ENCODE results near the gene PTH2R.
"Not testable (repeated sequence)": the region's sequence is repeated elsewhere in the genome, so short reads cannot be mapped to it uniquely, and the experiment has no call there.

Gene PTH2R

DNA sequence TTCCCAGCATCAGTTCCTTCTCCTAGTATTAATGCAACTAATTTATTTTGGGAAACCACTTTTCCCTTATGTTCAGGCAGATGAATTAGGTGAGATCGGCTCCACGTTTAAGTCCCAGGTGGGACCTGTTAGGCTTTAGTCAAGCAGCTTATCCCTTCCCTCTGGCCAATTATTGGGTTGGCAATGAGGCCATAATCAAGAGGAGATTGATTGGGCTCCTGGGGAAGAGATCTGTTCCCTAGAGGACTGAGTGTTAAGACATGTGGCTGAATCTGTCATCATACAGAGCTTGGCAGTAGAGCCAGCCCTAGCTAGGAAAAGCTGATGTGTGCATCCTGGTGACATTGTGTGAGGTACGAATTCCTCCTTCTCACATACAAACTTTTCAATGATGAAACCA lies 104.4 kb downstream of the PTH2R start:
- no peak overlapping the region for H3K4me3 ChIP-seq (ENCODE audit: control insufficient read depth in 1 of 7, extremely low read depth in 1 of 7, insufficient read depth in 4 of 7, low read depth in 2 of 7, low read length in 6 of 7)
- no peak overlapping the region for H3K27ac ChIP-seq (ENCODE audit: insufficient read depth in 1 of 2, low read depth in 1 of 2, low read length in 2 of 2, poor library complexity in 1 of 2, severe bottlenecking in 2 of 2)
- no peaks in the 10 kb centered on the region for H3K27me3 ChIP-seq (replicated peaks in 2 of 5; ENCODE audit: control insufficient read depth in 4 of 5, insufficient read depth in 5 of 5, low read length in 4 of 5)
- WGBS (ENCODE audit: insufficient coverage): 93% methylated on average over 2 of the region's 3 CpGs
- no peaks in the 10 kb centered on the region for H3K36me3 ChIP-seq (ENCODE audit: control insufficient read depth in 4 of 4, insufficient read depth in 4 of 4, low read length in 3 of 4)
- DNase-seq: no peak
- ChIA-PET CTCF (no interaction called here), POLR2A (no interaction called here)
- H3K4me1 ChIP-seq (ENCODE audit: control extremely low read depth in 1 of 4, control insufficient read depth in 4 of 4, insufficient read depth in 4 of 4, low read length in 3 of 4): no peaks in the 10 kb centered on the region
- H3K9me3 ChIP-seq (ENCODE audit: control extremely low read depth in 1 of 5, control insufficient read depth in 4 of 5, insufficient read depth in 2 of 5, low read depth in 1 of 5, low read length in 4 of 5): peaks cover 0 to 17% (median 2%) of the 10 kb centered on the region in 5 experiments

DNA sequence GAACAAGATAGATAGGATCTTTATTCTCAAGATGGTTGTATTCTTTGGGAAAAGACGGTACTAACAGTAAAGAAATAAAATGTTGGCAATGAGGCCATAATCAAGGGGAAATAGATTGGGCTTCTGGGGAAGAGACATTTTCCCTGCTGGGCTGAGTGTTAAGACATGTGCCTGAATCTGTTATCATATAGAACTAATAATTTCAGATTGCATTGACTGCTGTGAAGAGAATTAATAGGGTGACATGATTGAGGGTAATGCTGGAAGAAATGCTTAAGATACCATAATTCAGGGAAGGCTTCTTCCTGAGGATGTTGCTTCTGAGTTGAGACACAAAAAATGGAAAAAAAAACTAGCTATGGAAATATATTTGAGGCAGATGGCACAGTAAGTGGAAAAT lies 105.0 kb downstream of the PTH2R start:
- Histone ChIP-seq H3K9me3 (ENCODE audit: control extremely low read depth in 1 of 5, control insufficient read depth in 4 of 5, insufficient read depth in 2 of 5, low read depth in 1 of 5, low read length in 4 of 5) (peaks cover 0 to 16% (median 1%) of the 10 kb centered on the region in 5 experiments), H3K4me1 (ENCODE audit: control extremely low read depth in 1 of 4, control insufficient read depth in 4 of 4, insufficient read depth in 4 of 4, low read length in 3 of 4) (no peaks in the 10 kb centered on the region), H3K36me3 (ENCODE audit: control insufficient read depth in 4 of 4, insufficient read depth in 4 of 4, low read length in 3 of 4) (no peaks in the 10 kb centered on the region), H3K4me3 (ENCODE audit: control insufficient read depth in 1 of 7, extremely low read depth in 1 of 7, insufficient read depth in 4 of 7, low read depth in 2 of 7, low read length in 6 of 7) (no peak overlapping the region), H3K27me3 (replicated peaks in 2 of 5; ENCODE audit: control insufficient read depth in 4 of 5, insufficient read depth in 5 of 5, low read length in 4 of 5) (no peaks in the 10 kb centered on the region), H3K27ac (ENCODE audit: insufficient read depth in 1 of 2, low read depth in 1 of 2, low read length in 2 of 2, poor library complexity in 1 of 2, severe bottlenecking in 2 of 2) (no peak overlapping the region)
- WGBS (ENCODE audit: insufficient coverage): 86% methylated on average over 1 of the region's 1 CpG
- no peak for DNase-seq
- ChIA-PET POLR2A (no interaction called here), CTCF (no interaction called here)

DNA sequence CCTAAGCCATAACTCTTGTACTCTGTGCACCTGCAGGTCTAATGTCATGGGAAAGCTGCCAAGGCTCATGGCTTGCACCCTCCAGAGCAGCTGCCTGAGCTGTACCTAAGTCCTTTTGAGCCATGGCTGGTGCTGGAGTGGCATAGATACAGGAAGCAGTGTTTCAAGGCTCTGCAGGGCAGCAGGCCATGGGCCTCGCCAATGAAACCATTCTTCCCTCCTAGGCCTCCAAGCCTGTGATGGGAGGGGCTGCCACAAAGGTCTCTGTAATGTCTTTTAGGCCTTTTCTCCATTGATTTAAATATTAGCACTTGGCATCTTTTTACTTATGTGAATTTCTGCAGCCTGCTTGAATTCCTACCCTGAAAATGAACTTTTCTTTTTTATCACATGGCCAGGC lies 108.5 kb downstream of the PTH2R start:
- CTCF ChIA-PET: no interaction called here

DNA sequence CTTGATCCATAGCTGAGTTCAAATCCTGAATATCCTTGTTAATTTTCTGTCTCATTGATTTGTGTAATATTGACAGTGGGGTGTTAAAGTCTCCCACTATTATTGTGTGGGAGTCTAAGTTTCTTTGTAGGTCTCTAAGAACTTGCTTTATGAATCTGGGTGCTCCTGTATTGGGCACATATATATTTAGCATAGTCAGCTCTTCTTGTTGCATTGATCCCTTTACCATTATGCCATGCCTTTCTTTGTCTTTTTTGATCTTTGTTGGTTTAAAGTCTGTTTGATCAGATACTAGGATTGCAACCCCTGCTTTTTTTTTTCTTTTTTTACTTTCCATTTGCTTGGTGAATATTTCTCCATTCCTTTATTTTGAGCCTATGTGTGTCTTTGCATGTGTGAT lies 116.5 kb downstream of the PTH2R start:
- H3K4me1 ChIP-seq (ENCODE audit: control extremely low read depth in 1 of 4, control insufficient read depth in 4 of 4, insufficient read depth in 4 of 4, low read length in 3 of 4); CTCF ChIA-PET; POLR2A ChIA-PET; DNase-seq; H3K4me3 ChIP-seq (ENCODE audit: control insufficient read depth in 1 of 7, extremely low read depth in 1 of 7, insufficient read depth in 4 of 7, low read depth in 2 of 7, low read length in 6 of 7); H3K9me3 ChIP-seq (ENCODE audit: control extremely low read depth in 1 of 5, control insufficient read depth in 4 of 5, insufficient read depth in 2 of 5, low read depth in 1 of 5, low read length in 4 of 5); H3K27me3 ChIP-seq (replicated peaks in 2 of 5; ENCODE audit: control insufficient read depth in 4 of 5, insufficient read depth in 5 of 5, low read length in 4 of 5); H3K27ac ChIP-seq (ENCODE audit: insufficient read depth in 1 of 2, low read depth in 1 of 2, low read length in 2 of 2, poor library complexity in 1 of 2, severe bottlenecking in 2 of 2); H3K36me3 ChIP-seq (ENCODE audit: control insufficient read depth in 4 of 4, insufficient read depth in 4 of 4, low read length in 3 of 4): not testable (repeated sequence)

More for the DNA sequence above, 108.5 kb downstream of the PTH2R start:
- Histone ChIP-seq H3K27me3 (replicated peaks in 2 of 5; ENCODE audit: control insufficient read depth in 4 of 5, insufficient read depth in 5 of 5, low read length in 4 of 5) (no peaks in the 10 kb centered on the region), H3K9me3 (ENCODE audit: control extremely low read depth in 1 of 5, control insufficient read depth in 4 of 5, insufficient read depth in 2 of 5, low read depth in 1 of 5, low read length in 4 of 5) (peaks cover 0 to 10% (median 1%) of the 10 kb centered on the region in 5 experiments), H3K27ac (ENCODE audit: insufficient read depth in 1 of 2, low read depth in 1 of 2, low read length in 2 of 2, poor library complexity in 1 of 2, severe bottlenecking in 2 of 2) (no peak overlapping the region), H3K4me3 (ENCODE audit: control insufficient read depth in 1 of 7, extremely low read depth in 1 of 7, insufficient read depth in 4 of 7, low read depth in 2 of 7, low read length in 6 of 7) (no peak overlapping the region), H3K4me1 (ENCODE audit: control extremely low read depth in 1 of 4, control insufficient read depth in 4 of 4, insufficient read depth in 4 of 4, low read length in 3 of 4) (no peaks in the 10 kb centered on the region), H3K36me3 (ENCODE audit: control insufficient read depth in 4 of 4, insufficient read depth in 4 of 4, low read length in 3 of 4) (no peaks in the 10 kb centered on the region)
- POLR2A ChIA-PET: no interaction called here
- DNase-seq: no peak
- WGBS (ENCODE audit: insufficient coverage): 100% methylated on average over 1 of the region's 1 CpG

DNA sequence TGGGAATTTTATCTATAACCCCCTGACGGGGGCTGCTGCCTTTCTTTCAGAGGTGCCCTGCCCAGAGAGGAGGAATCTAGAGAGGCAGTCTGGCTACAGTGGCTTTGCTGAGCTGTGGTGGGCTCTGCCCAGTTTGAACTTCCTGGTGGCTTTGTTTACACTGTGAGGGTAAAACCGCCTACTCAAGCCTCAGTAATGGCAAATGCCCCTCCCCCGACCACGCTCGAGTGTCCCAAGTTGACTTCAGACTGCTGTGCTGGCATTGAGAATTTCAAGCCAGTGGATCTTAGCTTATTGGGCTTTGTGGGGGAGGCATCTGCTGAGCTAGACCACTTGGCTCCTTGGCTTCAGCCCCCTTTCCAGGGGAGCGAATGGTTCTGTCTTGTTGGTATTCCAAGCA lies 118.6 kb downstream of the PTH2R start:
- POLR2A ChIA-PET; H3K4me3 ChIP-seq (ENCODE audit: control insufficient read depth in 1 of 7, extremely low read depth in 1 of 7, insufficient read depth in 4 of 7, low read depth in 2 of 7, low read length in 6 of 7); H3K36me3 ChIP-seq (ENCODE audit: control insufficient read depth in 4 of 4, insufficient read depth in 4 of 4, low read length in 3 of 4); CTCF ChIA-PET; H3K9me3 ChIP-seq (ENCODE audit: control extremely low read depth in 1 of 5, control insufficient read depth in 4 of 5, insufficient read depth in 2 of 5, low read depth in 1 of 5, low read length in 4 of 5); H3K27ac ChIP-seq (ENCODE audit: insufficient read depth in 1 of 2, low read depth in 1 of 2, low read length in 2 of 2, poor library complexity in 1 of 2, severe bottlenecking in 2 of 2); DNase-seq; H3K27me3 ChIP-seq (replicated peaks in 2 of 5; ENCODE audit: control insufficient read depth in 4 of 5, insufficient read depth in 5 of 5, low read length in 4 of 5); H3K4me1 ChIP-seq (ENCODE audit: control extremely low read depth in 1 of 4, control insufficient read depth in 4 of 4, insufficient read depth in 4 of 4, low read length in 3 of 4): not testable (repeated sequence)
- WGBS (ENCODE audit: insufficient coverage): 98% methylated on average over 6 of the region's 6 CpGs

DNA sequence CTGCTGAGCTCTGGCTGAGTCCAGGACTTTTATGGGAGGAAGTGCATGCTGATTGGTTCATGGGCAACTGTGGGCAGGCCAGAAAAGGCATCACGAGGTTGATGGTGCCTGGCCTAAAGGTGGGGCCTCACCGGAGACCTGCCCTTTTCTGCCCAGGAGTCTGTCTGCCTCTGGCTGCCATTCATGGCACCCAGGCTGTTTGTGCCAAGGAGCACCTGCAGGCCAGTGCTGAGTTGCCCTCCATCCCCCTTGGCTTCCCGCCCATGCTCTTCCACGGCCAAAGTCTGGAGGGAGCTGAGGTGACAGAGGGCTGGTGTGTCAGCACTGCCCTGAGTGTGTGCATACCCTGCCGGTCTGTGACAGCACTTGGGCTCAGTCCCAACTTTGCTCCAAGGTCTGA lies 123.2 kb downstream of the PTH2R start:
- ChIA-PET POLR2A (no interaction called here), CTCF (no interaction called here)
- 96% methylated on average over 5 of the region's 5 CpGs for WGBS (ENCODE audit: insufficient coverage)
- Histone ChIP-seq H3K4me3 (ENCODE audit: control insufficient read depth in 1 of 7, extremely low read depth in 1 of 7, insufficient read depth in 4 of 7, low read depth in 2 of 7, low read length in 6 of 7) (no peak overlapping the region), H3K36me3 (ENCODE audit: control insufficient read depth in 4 of 4, insufficient read depth in 4 of 4, low read length in 3 of 4) (no peaks in the 10 kb centered on the region), H3K4me1 (ENCODE audit: control extremely low read depth in 1 of 4, control insufficient read depth in 4 of 4, insufficient read depth in 4 of 4, low read length in 3 of 4) (no peaks in the 10 kb centered on the region), H3K9me3 (ENCODE audit: control extremely low read depth in 1 of 5, control insufficient read depth in 4 of 5, insufficient read depth in 2 of 5, low read depth in 1 of 5, low read length in 4 of 5) (no peaks in the 10 kb centered on the region), H3K27ac (ENCODE audit: insufficient read depth in 1 of 2, low read depth in 1 of 2, low read length in 2 of 2, poor library complexity in 1 of 2, severe bottlenecking in 2 of 2) (no peak overlapping the region), H3K27me3 (replicated peaks in 2 of 5; ENCODE audit: control insufficient read depth in 4 of 5, insufficient read depth in 5 of 5, low read length in 4 of 5) (no peaks in the 10 kb centered on the region)
- no peak for DNase-seq

DNA sequence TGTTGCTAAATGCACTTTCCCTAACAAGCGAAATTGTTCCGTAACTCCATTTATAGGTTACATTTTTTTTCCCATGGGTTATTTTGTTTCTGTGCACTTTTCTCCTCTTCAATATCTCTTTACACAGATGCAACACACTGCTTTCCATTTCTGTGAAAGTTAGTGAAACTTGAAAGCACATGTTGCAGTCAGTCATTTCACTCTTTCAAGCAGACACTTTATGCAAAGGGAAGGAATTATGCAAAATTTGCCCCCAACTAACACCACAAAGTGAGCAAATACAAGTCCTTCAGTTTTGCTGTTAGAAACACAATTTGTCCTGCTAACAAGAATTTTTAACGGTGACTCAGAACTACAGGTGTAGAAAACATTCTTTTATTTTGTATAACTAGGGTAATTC lies 124.8 kb downstream of the PTH2R start:
- no peaks in the 10 kb centered on the region for H3K36me3 ChIP-seq (ENCODE audit: control insufficient read depth in 4 of 4, insufficient read depth in 4 of 4, low read length in 3 of 4)

More for the DNA sequence above, 124.8 kb downstream of the PTH2R start:
- no CpG with 5 or more reads among the region's 3 CpGs for WGBS (ENCODE audit: insufficient coverage)
- H3K27me3 ChIP-seq (replicated peaks in 2 of 5; ENCODE audit: control insufficient read depth in 4 of 5, insufficient read depth in 5 of 5, low read length in 4 of 5): no peaks in the 10 kb centered on the region
- no peaks in the 10 kb centered on the region for H3K4me1 ChIP-seq (ENCODE audit: control extremely low read depth in 1 of 4, control insufficient read depth in 4 of 4, insufficient read depth in 4 of 4, low read length in 3 of 4)
- POLR2A ChIA-PET: no interaction called here
- H3K4me3 ChIP-seq (ENCODE audit: control insufficient read depth in 1 of 7, extremely low read depth in 1 of 7, insufficient read depth in 4 of 7, low read depth in 2 of 7, low read length in 6 of 7): no peak overlapping the region
- no peak for DNase-seq
- H3K27ac ChIP-seq (ENCODE audit: insufficient read depth in 1 of 2, low read depth in 1 of 2, low read length in 2 of 2, poor library complexity in 1 of 2, severe bottlenecking in 2 of 2): no peak overlapping the region
- peaks cover 0 to 2% (median 0%) of the 10 kb centered on the region in 5 experiments for H3K9me3 ChIP-seq (ENCODE audit: control extremely low read depth in 1 of 5, control insufficient read depth in 4 of 5, insufficient read depth in 2 of 5, low read depth in 1 of 5, low read length in 4 of 5)
- CTCF ChIA-PET: interaction anchor here (0.9 kb wide), 1 partner anchor 12 kb away, joined by 3 read pairs; no protein-coding TSS in a partner anchor
